Measurements from ENCODE around the gene SLBP. TPM values are rescaled to one million over a fixed set of nuclear protein-coding genes. Genes with fewer than 3 reads are reported as not detected.

Gene SLBP
- total RNA-seq, 1 experiment from 2014 or later, result 61.7 TPM

GRCh38 chr4:1738410-1738809, 26.3 kb upstream of the SLBP start:
- Histone ChIP-seq H3K4me1 (replicated peaks; ENCODE audit: insufficient read depth) (no peaks in the 10 kb centered on the region), H3K79me2 (ENCODE audit: low read depth) (peaks cover 15% of the 10 kb centered on the region), H3K9me2 (ENCODE audit: insufficient read depth) (no peaks in the 10 kb centered on the region), H3F3A (ENCODE audit: insufficient read depth, low read depth) (peaks cover 16% of the 10 kb centered on the region; the same call in 1 of the 2 replicates), H3K4me2 (no peak overlapping the region), H3K9me3 (ENCODE audit: insufficient read depth, low read depth) (peaks cover 21% of the 10 kb centered on the region), H3K4me3 (no peak overlapping the region), H3K27me3 (ENCODE audit: insufficient read depth, low read depth) (no peaks in the 10 kb centered on the region), H3K36me3 (ENCODE audit: low read depth) (peaks cover 53% of the 10 kb centered on the region), H4K20me1 (ENCODE audit: insufficient read depth) (no peaks in the 10 kb centered on the region), H3K27ac (no peak overlapping the region), H2AFZ (no peak overlapping the region)
- BruUV-seq (replicated peaks), result no TSS peak
- no peak for DNase-seq
- CTCF ChIA-PET, result no interaction called here
- intact Hi-C loops (cut with micrococcal nuclease; ENCODE audit: unreplicated experiment), result no loop called here
- POLR2A ChIA-PET (ENCODE audit: unreplicated experiment), result no interaction called here
- TF ChIP-seq, protein P1, sequence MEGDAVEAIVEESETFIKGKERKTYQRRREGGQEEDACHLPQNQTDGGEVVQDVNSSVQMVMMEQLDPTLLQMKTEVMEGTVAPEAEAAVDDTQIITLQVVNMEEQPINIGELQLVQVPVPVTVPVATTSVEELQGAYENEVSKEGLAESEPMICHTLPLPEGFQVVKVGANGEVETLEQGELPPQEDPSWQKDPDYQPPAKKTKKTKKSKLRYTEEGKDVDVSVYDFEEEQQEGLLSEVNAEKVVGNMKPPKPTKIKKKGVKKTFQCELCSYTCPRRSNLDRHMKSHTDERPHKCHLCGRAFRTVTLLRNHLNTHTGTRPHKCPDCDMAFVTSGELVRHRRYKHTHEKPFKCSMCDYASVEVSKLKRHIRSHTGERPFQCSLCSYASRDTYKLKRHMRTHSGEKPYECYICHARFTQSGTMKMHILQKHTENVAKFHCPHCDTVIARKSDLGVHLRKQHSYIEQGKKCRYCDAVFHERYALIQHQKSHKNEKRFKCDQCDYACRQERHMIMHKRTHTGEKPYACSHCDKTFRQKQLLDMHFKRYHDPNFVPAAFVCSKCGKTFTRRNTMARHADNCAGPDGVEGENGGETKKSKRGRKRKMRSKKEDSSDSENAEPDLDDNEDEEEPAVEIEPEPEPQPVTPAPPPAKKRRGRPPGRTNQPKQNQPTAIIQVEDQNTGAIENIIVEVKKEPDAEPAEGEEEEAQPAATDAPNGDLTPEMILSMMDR (conservative IDR thresholded peaks at IDR 0.05), result no peak
- TF ChIP-seq EZH2 (IDR thresholded peaks at IDR 0.05; ENCODE audit: low read depth), result no peak

GRCh38 chr4:1737666-1738065, 25.5 kb upstream of the SLBP start:
- intact Hi-C loops (cut with micrococcal nuclease; ENCODE audit: unreplicated experiment), result no loop called here
- no peak for DNase-seq
- H3K4me2 ChIP-seq, result no peak overlapping the region
- H2AFZ ChIP-seq, result no peak overlapping the region
- H3K27me3 ChIP-seq (ENCODE audit: insufficient read depth, low read depth), result no peaks in the 10 kb centered on the region
- peaks cover 23% of the 10 kb centered on the region for H3K79me2 ChIP-seq (ENCODE audit: low read depth)
- H3K36me3 ChIP-seq (ENCODE audit: low read depth), result peaks cover 61% of the 10 kb centered on the region
- POLR2A ChIA-PET (ENCODE audit: unreplicated experiment), result interaction anchor here (0.6 kb wide), 1 partner anchor 94 kb away, joined by 3 read pairs; no protein-coding TSS in a partner anchor
- H3K9me3 ChIP-seq (ENCODE audit: insufficient read depth, low read depth), result peaks cover 21% of the 10 kb centered on the region
- CTCF ChIA-PET, result no interaction called here
- H3K27ac ChIP-seq, result no peak overlapping the region
- no peaks in the 10 kb centered on the region for H4K20me1 ChIP-seq (ENCODE audit: insufficient read depth)
- H3K4me3 ChIP-seq, result no peak overlapping the region
- BruUV-seq (replicated peaks), result no TSS peak
- TF ChIP-seq, protein P1 (conservative IDR thresholded peaks at IDR 0.05), result no peak
- no peak for TF ChIP-seq EZH2 (IDR thresholded peaks at IDR 0.05; ENCODE audit: low read depth)
- no peaks in the 10 kb centered on the region for H3K9me2 ChIP-seq (ENCODE audit: insufficient read depth)
- H3F3A ChIP-seq (ENCODE audit: insufficient read depth, low read depth), result peaks cover 9% of the 10 kb centered on the region; the same call in 1 of the 2 replicates
- no peaks in the 10 kb centered on the region for H3K4me1 ChIP-seq (replicated peaks; ENCODE audit: insufficient read depth)

DNA sequence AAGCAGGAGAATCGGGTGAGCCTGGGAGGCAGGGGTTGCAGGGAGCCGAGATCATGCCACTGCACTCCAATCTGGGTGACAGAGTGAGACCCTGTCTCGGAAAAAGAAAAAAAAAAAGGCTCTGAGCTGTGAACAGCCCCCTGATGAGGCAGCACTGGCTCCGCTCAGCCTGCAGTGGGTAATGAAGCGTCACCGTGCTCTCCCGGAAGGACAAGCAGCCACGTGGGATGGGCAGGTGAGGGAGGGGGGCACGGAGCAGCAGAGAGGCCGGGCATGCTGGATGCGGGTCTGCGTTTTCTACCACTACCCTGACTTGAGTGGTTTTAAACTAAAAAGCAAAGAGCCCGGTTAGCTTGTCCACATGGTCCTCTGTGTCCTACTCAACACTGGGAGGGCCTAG, 24.7 kb upstream of the SLBP start:
- BruUV-seq (replicated peaks), result no TSS peak
- H3K4me1 ChIP-seq (replicated peaks; ENCODE audit: insufficient read depth), result peaks cover 5% of the 10 kb centered on the region
- ChIA-PET POLR2A (ENCODE audit: unreplicated experiment) (no interaction called here), CTCF (no interaction called here)
- TF ChIP-seq EZH2 (IDR thresholded peaks at IDR 0.05; ENCODE audit: low read depth), result no peak
- TF ChIP-seq, protein P1 (conservative IDR thresholded peaks at IDR 0.05), result no peak
- H3K27ac ChIP-seq, result no peak overlapping the region
- intact Hi-C loops (cut with micrococcal nuclease; ENCODE audit: unreplicated experiment), result no loop called here
- no peak overlapping the region for H2AFZ ChIP-seq
- peaks cover 21% of the 10 kb centered on the region for H3K9me3 ChIP-seq (ENCODE audit: insufficient read depth, low read depth)
- peaks cover 69% of the 10 kb centered on the region for H3K36me3 ChIP-seq (ENCODE audit: low read depth)
- H3K4me3 ChIP-seq, result no peak overlapping the region
- H3K4me2 ChIP-seq, result no peak overlapping the region
- peaks cover 31% of the 10 kb centered on the region for H3K79me2 ChIP-seq (ENCODE audit: low read depth)
- H3F3A ChIP-seq (ENCODE audit: insufficient read depth, low read depth), result peaks cover 11% of the 10 kb centered on the region
- no peaks in the 10 kb centered on the region for H3K9me2 ChIP-seq (ENCODE audit: insufficient read depth)
- DNase-seq, result no peak
- H3K27me3 ChIP-seq (ENCODE audit: insufficient read depth, low read depth), result no peaks in the 10 kb centered on the region
- H4K20me1 ChIP-seq (ENCODE audit: insufficient read depth), result 0 out of 2 replicates have a peak, but pooled peaks cover 1% of the 10 kb centered on the region

All from PC-9 (cell line).